CD4-positive, alpha-beta T cell treated with Interleukin-1 beta for 1 hour (primary cell): ENCODE data around the gene PADI3.

Experiments
- DNase-seq, 2 donors: peaks; one replicate each; pipeline ENCODE4 v3.0.0-alpha.2; 2020 to 2022

The PADI3 gene

GRCh38 chr1:17248781-17249180 lies at the start of gene PADI3:
TSS of gene PADI3 (plus strand) at chr1:17249098. CDS start at chr1:17249138, 40 bp downstream.
- no peak for DNase-seq

- DNase-seq, result no peak
Measured at GRCh38 chr1:17199267-17200044, 49.4 kb upstream of the PADI3 start.

- DNase-seq, result no peak
Measured at GRCh38 chr1:17200246-17200645, 48.7 kb upstream of the PADI3 start.

- DNase-seq, result no peak
Measured at GRCh38 chr1:17200756-17201155, 48.1 kb upstream of the PADI3 start.

- DNase-seq, result peak; percentile 29 to 40
Measured at GRCh38 chr1:17201201-17202021, 47.5 kb upstream of the PADI3 start.

GRCh38 chr1:17204546-17205440 lies 44.1 kb upstream of the PADI3 start, which contains the start of gene PADI1:
TSS of gene PADI1 (plus strand) at chr1:17205128. CDS start at chr1:17205218, 90 bp downstream.
- DNase-seq, result no peak

- DNase-seq, result no peak
Measured at GRCh38 chr1:17205652-17206051, 43.2 kb upstream of the PADI3 start.

GRCh38 chr1:17206196-17206595 lies 42.7 kb upstream of the PADI3 start:
- no peak for DNase-seq

- peak; percentile 5 to 61 for DNase-seq
Measured at GRCh38 chr1:17207046-17207445, 41.9 kb upstream of the PADI3 start.

- DNase-seq, result no peak
Measured at GRCh38 chr1:17207540-17207939, 41.4 kb upstream of the PADI3 start.

GRCh38 chr1:17207966-17208418 lies 40.9 kb upstream of the PADI3 start:
- DNase-seq, result peak; percentile 32 to 66

GRCh38 chr1:17208546-17208945 lies 40.4 kb upstream of the PADI3 start:
- no peak for DNase-seq

GRCh38 chr1:17209430-17209829 lies 39.5 kb upstream of the PADI3 start:
- no peak for DNase-seq

- no peak for DNase-seq
Measured at GRCh38 chr1:17210176-17210575, 38.7 kb upstream of the PADI3 start.

GRCh38 chr1:17211377-17211776 lies 37.5 kb upstream of the PADI3 start:
- no peak for DNase-seq

GRCh38 chr1:17212009-17212408 lies 36.9 kb upstream of the PADI3 start:
- no peak for DNase-seq

- peak; percentile 73 to 74 for DNase-seq
Measured at GRCh38 chr1:17212487-17213121, 36.3 kb upstream of the PADI3 start.

- no peak for DNase-seq
Measured at GRCh38 chr1:17213148-17213781, 35.6 kb upstream of the PADI3 start.

- no peak for DNase-seq
Measured at GRCh38 chr1:17213782-17214148, 35.1 kb upstream of the PADI3 start.

GRCh38 chr1:17214876-17215544 lies 33.9 kb upstream of the PADI3 start:
- DNase-seq, result no peak

- no peak for DNase-seq
Measured at GRCh38 chr1:17215545-17215890, 33.4 kb upstream of the PADI3 start.
